A549 (cell line): ENCODE data around the gene CEPT1. TPM values are rescaled to one million over a fixed set of nuclear protein-coding genes. Genes with fewer than 3 reads are reported as not detected.

Experiments used
- ATAC-seq, 2 experiments: fragments of 200-7000 bp in 1 of 2; fragments of >200 bp in 1 of 2; cut with Nextera tagmentation in 1 of 2; cut with Tn5 transposase in 1 of 2; 3 replicates each; pipeline versions ENCODE4 v1.8.0 to v1.9.1; 2018 to 2020; ENCODE audit warnings: mild to moderate bottlenecking in 1 of 2, moderate library complexity in 1 of 2
- CTCF ChIA-PET: fragments of 300-600 bp; sonication (Branson Sonifier 250); formaldehyde crosslinking; extraction: SDS; loops from one replicate; lab custom pipeline; 2021; ENCODE audit warnings: antibody characterized with exemption, inconsistent platforms; lab: Yijun Ruan, JAX
- POLR2A ChIA-PET: fragments of 350-600 bp; formaldehyde crosslinking; extraction: SDS; loops from one replicate; lab custom pipeline; 2021; ENCODE audit warnings: antibody characterized with exemption, inconsistent platforms; lab: Yijun Ruan, JAX
- DNase-seq, 2 experiments: peaks; one replicate each; pipeline versions ENCODE4 v3.0.0 to v3.0.0-alpha.2; 2011 to 2016; ENCODE audit warnings: low read depth in 1 of 2, low spot score in 1 of 2
- FAIRE-seq: peaks from 2 replicates; lab custom pipeline; 2011; peaks lifted over from hg19 to GRCh38; lab: Jason Lieb, UNC
- H3K27ac ChIP-seq, 2 experiments: fragments of >200 bp; sonication (Bioruptor Twin); formaldehyde crosslinking; 3 replicates each; pipeline ENCODE4 v1.5.1; 2016 to 2017
- H3K4me1 ChIP-seq: fragments of >200 bp; sonication (Bioruptor Twin); formaldehyde crosslinking; 3 replicates; pipeline ENCODE4 v1.6.1; 2016
- H3K4me2 ChIP-seq: fragments of >200 bp; sonication (Bioruptor Twin); formaldehyde crosslinking; 3 replicates; pipeline ENCODE4 v1.6.1; 2016
- H3K4me3 ChIP-seq: fragments of >200 bp; sonication (Bioruptor Twin); formaldehyde crosslinking; 3 replicates; pipeline ENCODE4 v1.5.1; 2016
- H3K9me3 ChIP-seq: fragments of >200 bp; sonication (Bioruptor Twin); formaldehyde crosslinking; 3 replicates; pipeline ENCODE4 v1.6.1; 2016
- BHLHE40 ChIP-seq: IDR thresholded peaks from 2 replicates; pipeline ENCODE4 v1.6.1; 2012; ENCODE audit warnings: low read depth, low read length, inconsistent platforms
- CBX2 ChIP-seq: fragments of 200-600 bp; sonication (generic); IDR thresholded peaks from 2 replicates; pipeline ENCODE4 v1.6.1; 2016; ENCODE audit warnings: low read depth, mild to moderate bottlenecking, borderline replicate concordance
- CHD2 ChIP-seq: fragments of 150-350 bp; IDR thresholded peaks from 2 replicates; pipeline ENCODE4 v1.6.1; 2014; ENCODE audit warnings: low read length; ENCODE audit not compliant: partially characterized antibody
- FOSL2 ChIP-seq, 2 experiments: fragments of 450-650 bp in 1 of 2; fragments of >200 bp in 1 of 2; sonication (Bioruptor Twin) in 1 of 2; formaldehyde crosslinking; IDR thresholded peaks; 2 replicates each; pipeline versions ENCODE4 v1.5.0 to v1.6.1; 2016 to 2020; ENCODE audit warnings: mild to moderate bottlenecking in 1 of 2, moderate library complexity in 1 of 2
- GATA3 ChIP-seq: IDR thresholded peaks from 2 replicates; pipeline ENCODE4 v1.6.1; 2012; ENCODE audit warnings: borderline replicate concordance
- HMGXB4 ChIP-seq: fragments of 250-450 bp; sonication (Bioruptor Pico); IDR thresholded peaks from 2 replicates; pipeline ENCODE4 v1.5.0; 2021; ENCODE audit warnings: mild to moderate bottlenecking, moderate library complexity, borderline replicate concordance
- HOXB13 ChIP-seq: fragments of 250-450 bp; sonication (Bioruptor Pico); IDR thresholded peaks from 2 replicates; pipeline ENCODE4 v1.5.0; 2020; ENCODE audit warnings: low read depth, mild to moderate bottlenecking, moderate library complexity
- HOXB5 ChIP-seq: fragments of 250-450 bp; sonication (Bioruptor Pico); IDR thresholded peaks from 2 replicates; pipeline ENCODE4 v1.5.0; 2020; ENCODE audit warnings: mild to moderate bottlenecking, moderate library complexity
- JUNB ChIP-seq: fragments of >200 bp; sonication (Bioruptor Twin); formaldehyde crosslinking; IDR thresholded peaks from 2 replicates; pipeline ENCODE4 v1.6.1; 2016
- MAX ChIP-seq: IDR thresholded peaks from 2 replicates; pipeline ENCODE4 v1.6.1; 2012
- MYC ChIP-seq: IDR thresholded peaks from 2 replicates; pipeline ENCODE4 v1.6.1; 2012; ENCODE audit warnings: mild to moderate bottlenecking, inconsistent platforms, low read length, improper control_type of control experiment, borderline replicate concordance
- POLR2AphosphoS2 ChIP-seq: conservative IDR thresholded peaks from 2 replicates; pipeline ENCODE4 v1.6.1; 2012; ENCODE audit warnings: low read length, improper control_type of control experiment, inconsistent platforms
- RAD21 ChIP-seq, 2 experiments: fragments of >200 bp in 1 of 2; sonication (Bioruptor Twin) in 1 of 2; formaldehyde crosslinking in 1 of 2; IDR thresholded peaks in 1 of 2; conservative IDR thresholded peaks in 1 of 2; 2 replicates in 1 of 2; 3 replicates in 1 of 2; pipeline ENCODE4 v1.6.1; 2012 to 2018; ENCODE audit warnings: inconsistent platforms in 1 of 2
- RARB ChIP-seq: fragments of 250-450 bp; sonication (Bioruptor Pico); IDR thresholded peaks from 2 replicates; pipeline ENCODE4 v1.8.0; 2021; ENCODE audit warnings: mild to moderate bottlenecking, moderate library complexity
- RNF2 ChIP-seq: fragments of 200-600 bp; sonication (generic); IDR thresholded peaks from 2 replicates; pipeline ENCODE4 v1.6.1; 2016; ENCODE audit warnings: low read depth, mild to moderate bottlenecking, antibody characterized with exemption, moderate library complexity, borderline replicate concordance
- SMC3 ChIP-seq: fragments of >200 bp; sonication (Bioruptor Twin); formaldehyde crosslinking; IDR thresholded peaks from 3 replicates; pipeline ENCODE4 v1.6.1; 2018; ENCODE audit warnings: inconsistent platforms
- SREBF2 ChIP-seq: fragments of 450-650 bp; IDR thresholded peaks from 2 replicates; pipeline ENCODE4 v1.6.1; 2014; ENCODE audit warnings: mild to moderate bottlenecking, moderate library complexity
- WGBS: methylation state at CpG from one replicate; pipeline ENCODE4 v1.1.6; 2017; ENCODE audit errors: missing lambda C conversion rate; 5-methylcytosine and 5-hydroxymethylcytosine counted together
- polyA plus RNA-seq, 4 experiments: library from polyadenylated mRNA; depleted of rRNA in 3 of 4; stranded (reverse); fragments of >200 nt; fragmentation: RNase III in 1 of 4; extraction: RNeasy Plus Mini Kit Qiagen cat#74134 plus additional on column Dnase treatment in 1 of 4; gene quantifications; 2 replicates in 3 of 4; 3 replicates in 1 of 4; pipeline ENCODE4 v1.2.3, GENCODE V29; 2011 to 2017
- TF ChIP-seq, protein P1 (sequence below): fragments of 200-600 bp; sonication (generic); IDR thresholded peaks from 2 replicates; pipeline ENCODE4 v1.6.1; 2016; ENCODE audit warnings: antibody characterized with exemption, mild to moderate bottlenecking, moderate library complexity
- TF ChIP-seq, protein P2 (sequence below): fragments of >200 bp; sonication (Bioruptor Twin); formaldehyde crosslinking; IDR thresholded peaks from 3 replicates; pipeline ENCODE4 v1.5.1; 2016
- TF ChIP-seq, protein P3 (sequence below): fragments of >200 bp; sonication (Bioruptor Twin); formaldehyde crosslinking; IDR thresholded peaks from 2 replicates; pipeline ENCODE4 v1.6.1; 2016
- TF ChIP-seq, protein P4 (sequence below): fragments of >200 bp; sonication (Bioruptor Twin); formaldehyde crosslinking; IDR thresholded peaks from 3 replicates; pipeline ENCODE4 v1.6.1; 2016
- TF ChIP-seq, protein P5 (sequence below): fragments of 150-350 bp; IDR thresholded peaks from 2 replicates; pipeline ENCODE4 v1.6.1; 2014; ENCODE audit warnings: low read depth, mild to moderate bottlenecking, low read length

CEPT1 gene
- polyA plus RNA-seq, 2 of the 4 experiments (the other 2 are of a cell fraction): 12.3 to 26.2 TPM

GRCh38 chr1:111196213-111196612, 56.2 kb downstream of the CEPT1 start (continued):
- TF ChIP-seq, protein P1, sequence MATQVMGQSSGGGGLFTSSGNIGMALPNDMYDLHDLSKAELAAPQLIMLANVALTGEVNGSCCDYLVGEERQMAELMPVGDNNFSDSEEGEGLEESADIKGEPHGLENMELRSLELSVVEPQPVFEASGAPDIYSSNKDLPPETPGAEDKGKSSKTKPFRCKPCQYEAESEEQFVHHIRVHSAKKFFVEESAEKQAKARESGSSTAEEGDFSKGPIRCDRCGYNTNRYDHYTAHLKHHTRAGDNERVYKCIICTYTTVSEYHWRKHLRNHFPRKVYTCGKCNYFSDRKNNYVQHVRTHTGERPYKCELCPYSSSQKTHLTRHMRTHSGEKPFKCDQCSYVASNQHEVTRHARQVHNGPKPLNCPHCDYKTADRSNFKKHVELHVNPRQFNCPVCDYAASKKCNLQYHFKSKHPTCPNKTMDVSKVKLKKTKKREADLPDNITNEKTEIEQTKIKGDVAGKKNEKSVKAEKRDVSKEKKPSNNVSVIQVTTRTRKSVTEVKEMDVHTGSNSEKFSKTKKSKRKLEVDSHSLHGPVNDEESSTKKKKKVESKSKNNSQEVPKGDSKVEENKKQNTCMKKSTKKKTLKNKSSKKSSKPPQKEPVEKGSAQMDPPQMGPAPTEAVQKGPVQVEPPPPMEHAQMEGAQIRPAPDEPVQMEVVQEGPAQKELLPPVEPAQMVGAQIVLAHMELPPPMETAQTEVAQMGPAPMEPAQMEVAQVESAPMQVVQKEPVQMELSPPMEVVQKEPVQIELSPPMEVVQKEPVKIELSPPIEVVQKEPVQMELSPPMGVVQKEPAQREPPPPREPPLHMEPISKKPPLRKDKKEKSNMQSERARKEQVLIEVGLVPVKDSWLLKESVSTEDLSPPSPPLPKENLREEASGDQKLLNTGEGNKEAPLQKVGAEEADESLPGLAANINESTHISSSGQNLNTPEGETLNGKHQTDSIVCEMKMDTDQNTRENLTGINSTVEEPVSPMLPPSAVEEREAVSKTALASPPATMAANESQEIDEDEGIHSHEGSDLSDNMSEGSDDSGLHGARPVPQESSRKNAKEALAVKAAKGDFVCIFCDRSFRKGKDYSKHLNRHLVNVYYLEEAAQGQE: no peak
- TF ChIP-seq SMC3 (no peak), POLR2AphosphoS2 (no peak), MAX (no peak)

DNA sequence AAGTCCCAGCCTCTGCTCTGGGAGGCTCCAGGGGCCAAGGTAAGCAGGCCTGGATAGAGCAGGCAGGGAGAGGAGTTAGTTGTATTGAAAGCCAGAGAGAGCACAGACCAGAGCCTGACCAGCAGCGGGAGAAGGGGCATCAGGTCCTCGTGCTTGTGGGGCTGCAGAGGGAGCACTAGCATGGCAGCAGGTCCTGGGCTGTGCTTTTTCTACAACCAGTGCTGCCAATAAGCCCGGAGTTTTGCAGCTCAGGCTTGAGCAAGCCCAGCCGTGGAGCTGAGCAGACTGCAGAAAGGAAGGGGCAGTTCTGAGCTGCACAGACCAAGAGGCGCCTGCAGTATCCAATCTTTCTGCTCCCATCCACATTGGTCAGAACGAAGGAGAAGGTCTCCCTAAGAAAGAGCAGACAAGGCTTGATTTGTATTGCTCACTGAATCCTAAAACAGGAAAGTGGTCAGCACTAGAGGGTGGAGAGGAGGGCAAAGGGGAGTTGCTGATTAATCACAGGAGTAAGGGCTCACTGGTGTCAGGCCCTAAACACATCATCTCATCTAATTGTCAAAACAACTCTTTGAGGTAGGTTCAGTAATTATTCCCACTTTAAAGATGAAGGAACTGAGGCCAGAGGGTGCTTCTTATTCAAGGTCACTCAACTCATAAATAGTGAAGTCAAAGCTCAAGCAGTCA, 57.7 kb downstream of the CEPT1 start:
- H3K9me3 ChIP-seq: no peaks in the 10 kb centered on the region
- H3K27ac ChIP-seq: no peak overlapping the region
- no peaks in the 10 kb centered on the region for H3K4me1 ChIP-seq
- FAIRE-seq (no peak), DNase-seq (peak; percentile 17 to 43)
- no peak overlapping the region for H3K4me3 ChIP-seq
- POLR2A ChIA-PET: no interaction called here
- TF ChIP-seq BHLHE40: no peak
- TF ChIP-seq SMC3: no peak
- TF ChIP-seq, protein P2, sequence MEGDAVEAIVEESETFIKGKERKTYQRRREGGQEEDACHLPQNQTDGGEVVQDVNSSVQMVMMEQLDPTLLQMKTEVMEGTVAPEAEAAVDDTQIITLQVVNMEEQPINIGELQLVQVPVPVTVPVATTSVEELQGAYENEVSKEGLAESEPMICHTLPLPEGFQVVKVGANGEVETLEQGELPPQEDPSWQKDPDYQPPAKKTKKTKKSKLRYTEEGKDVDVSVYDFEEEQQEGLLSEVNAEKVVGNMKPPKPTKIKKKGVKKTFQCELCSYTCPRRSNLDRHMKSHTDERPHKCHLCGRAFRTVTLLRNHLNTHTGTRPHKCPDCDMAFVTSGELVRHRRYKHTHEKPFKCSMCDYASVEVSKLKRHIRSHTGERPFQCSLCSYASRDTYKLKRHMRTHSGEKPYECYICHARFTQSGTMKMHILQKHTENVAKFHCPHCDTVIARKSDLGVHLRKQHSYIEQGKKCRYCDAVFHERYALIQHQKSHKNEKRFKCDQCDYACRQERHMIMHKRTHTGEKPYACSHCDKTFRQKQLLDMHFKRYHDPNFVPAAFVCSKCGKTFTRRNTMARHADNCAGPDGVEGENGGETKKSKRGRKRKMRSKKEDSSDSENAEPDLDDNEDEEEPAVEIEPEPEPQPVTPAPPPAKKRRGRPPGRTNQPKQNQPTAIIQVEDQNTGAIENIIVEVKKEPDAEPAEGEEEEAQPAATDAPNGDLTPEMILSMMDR: peak; percentile 13; the same call in 1 of the 3 replicates
- TF ChIP-seq GATA3: no peak
- no peak for TF ChIP-seq SREBF2
- TF ChIP-seq RAD21 (conservative IDR thresholded peaks at IDR 0.05 in 1 of 2, IDR thresholded peaks at IDR 0.05 in 1 of 2): peak in 1 of 2 experiments; percentile 29; a peak in 1 of 5 replicates
- TF ChIP-seq RARB: no peak
- no peak for TF ChIP-seq JUNB
- TF ChIP-seq RNF2: no peak
- TF ChIP-seq CBX2: no peak
- TF ChIP-seq MYC: no peak
- TF ChIP-seq, protein P3, sequence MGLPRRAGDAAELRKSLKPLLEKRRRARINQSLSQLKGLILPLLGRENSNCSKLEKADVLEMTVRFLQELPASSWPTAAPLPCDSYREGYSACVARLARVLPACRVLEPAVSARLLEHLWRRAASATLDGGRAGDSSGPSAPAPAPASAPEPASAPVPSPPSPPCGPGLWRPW: no peak
- no peak for TF ChIP-seq FOSL2 (IDR thresholded peaks at IDR 0.05)
- no peak for TF ChIP-seq FOSL2 (CRISPR knock-in tag; IDR thresholded peaks at IDR 0.05)
- TF ChIP-seq, all 56 proteins: peak for 2
- 61% methylated on average over 4 of the region's 6 CpGs for WGBS
- ATAC-seq: peak; percentile 74 to 93
- CTCF ChIA-PET: interaction anchor here (1.5 to 3.1 kb wide), 2 partner anchors 25 to 187 kb away, joined by 3 to 7 read pairs; no protein-coding TSS in a partner anchor
- no peak overlapping the region for H3K4me2 ChIP-seq

GRCh38 chr1:111198836-111199235, 58.8 kb downstream of the CEPT1 start:
- ATAC-seq (no peak), FAIRE-seq (no peak), DNase-seq (no peak)
- no peak overlapping the region for H3K4me3 ChIP-seq
- no peak overlapping the region for H3K27ac ChIP-seq
- TF ChIP-seq HMGXB4 (CRISPR knock-in tag) (no peak), HOXB5 (CRISPR knock-in tag) (no peak), CHD2 (no peak), HOXB13 (CRISPR knock-in tag) (no peak)
- TF ChIP-seq, protein P4, sequence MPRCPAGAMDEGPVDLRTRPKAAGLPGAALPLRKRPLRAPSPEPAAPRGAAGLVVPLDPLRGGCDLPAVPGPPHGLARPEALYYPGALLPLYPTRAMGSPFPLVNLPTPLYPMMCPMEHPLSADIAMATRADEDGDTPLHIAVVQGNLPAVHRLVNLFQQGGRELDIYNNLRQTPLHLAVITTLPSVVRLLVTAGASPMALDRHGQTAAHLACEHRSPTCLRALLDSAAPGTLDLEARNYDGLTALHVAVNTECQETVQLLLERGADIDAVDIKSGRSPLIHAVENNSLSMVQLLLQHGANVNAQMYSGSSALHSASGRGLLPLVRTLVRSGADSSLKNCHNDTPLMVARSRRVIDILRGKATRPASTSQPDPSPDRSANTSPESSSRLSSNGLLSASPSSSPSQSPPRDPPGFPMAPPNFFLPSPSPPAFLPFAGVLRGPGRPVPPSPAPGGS: no peak
- TF ChIP-seq, protein P5, sequence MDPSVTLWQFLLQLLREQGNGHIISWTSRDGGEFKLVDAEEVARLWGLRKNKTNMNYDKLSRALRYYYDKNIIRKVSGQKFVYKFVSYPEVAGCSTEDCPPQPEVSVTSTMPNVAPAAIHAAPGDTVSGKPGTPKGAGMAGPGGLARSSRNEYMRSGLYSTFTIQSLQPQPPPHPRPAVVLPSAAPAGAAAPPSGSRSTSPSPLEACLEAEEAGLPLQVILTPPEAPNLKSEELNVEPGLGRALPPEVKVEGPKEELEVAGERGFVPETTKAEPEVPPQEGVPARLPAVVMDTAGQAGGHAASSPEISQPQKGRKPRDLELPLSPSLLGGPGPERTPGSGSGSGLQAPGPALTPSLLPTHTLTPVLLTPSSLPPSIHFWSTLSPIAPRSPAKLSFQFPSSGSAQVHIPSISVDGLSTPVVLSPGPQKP: no peak
- WGBS: 83% methylated on average over 5 of the region's 5 CpGs
- ChIA-PET CTCF (interaction anchor here (1.2 to 3.1 kb wide), 4 partner anchors 22 to 201 kb away, joined by 3 to 7 read pairs (median 4); no protein-coding TSS in a partner anchor), POLR2A (no interaction called here)
- no peak overlapping the region for H3K4me2 ChIP-seq
- no peaks in the 10 kb centered on the region for H3K9me3 ChIP-seq
- no peaks in the 10 kb centered on the region for H3K4me1 ChIP-seq
